ENCODE results near the gene CDH10.

DNA sequence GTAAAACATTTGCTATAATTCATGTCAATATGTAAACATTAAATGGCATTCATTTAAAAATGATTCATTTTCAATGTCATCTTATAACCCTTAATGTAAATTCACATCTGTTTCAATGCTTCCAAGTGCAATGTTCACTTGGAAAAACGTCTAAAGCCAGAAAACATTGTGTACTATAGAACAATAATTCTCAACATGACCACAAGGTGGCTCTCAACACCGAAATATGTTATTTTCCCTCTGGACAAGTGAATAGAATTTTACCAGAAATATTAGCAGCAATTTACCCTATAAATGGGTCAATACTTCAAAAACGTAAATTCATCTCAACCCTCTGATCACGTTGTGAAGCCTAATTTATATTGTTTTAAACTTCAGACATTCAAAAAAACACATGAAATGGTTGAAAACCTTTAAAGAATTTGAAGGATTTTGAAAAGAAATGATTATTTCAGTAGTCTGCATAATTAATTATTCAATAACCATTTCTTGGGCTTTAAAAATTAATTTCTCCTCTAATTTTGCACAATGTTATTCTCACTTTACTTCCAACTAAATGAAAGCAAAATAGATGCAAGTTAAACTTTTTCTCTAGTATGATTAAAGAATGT, 11.0 kb downstream of the CDH10 start:
- TF ChIP-seq, protein P1, sequence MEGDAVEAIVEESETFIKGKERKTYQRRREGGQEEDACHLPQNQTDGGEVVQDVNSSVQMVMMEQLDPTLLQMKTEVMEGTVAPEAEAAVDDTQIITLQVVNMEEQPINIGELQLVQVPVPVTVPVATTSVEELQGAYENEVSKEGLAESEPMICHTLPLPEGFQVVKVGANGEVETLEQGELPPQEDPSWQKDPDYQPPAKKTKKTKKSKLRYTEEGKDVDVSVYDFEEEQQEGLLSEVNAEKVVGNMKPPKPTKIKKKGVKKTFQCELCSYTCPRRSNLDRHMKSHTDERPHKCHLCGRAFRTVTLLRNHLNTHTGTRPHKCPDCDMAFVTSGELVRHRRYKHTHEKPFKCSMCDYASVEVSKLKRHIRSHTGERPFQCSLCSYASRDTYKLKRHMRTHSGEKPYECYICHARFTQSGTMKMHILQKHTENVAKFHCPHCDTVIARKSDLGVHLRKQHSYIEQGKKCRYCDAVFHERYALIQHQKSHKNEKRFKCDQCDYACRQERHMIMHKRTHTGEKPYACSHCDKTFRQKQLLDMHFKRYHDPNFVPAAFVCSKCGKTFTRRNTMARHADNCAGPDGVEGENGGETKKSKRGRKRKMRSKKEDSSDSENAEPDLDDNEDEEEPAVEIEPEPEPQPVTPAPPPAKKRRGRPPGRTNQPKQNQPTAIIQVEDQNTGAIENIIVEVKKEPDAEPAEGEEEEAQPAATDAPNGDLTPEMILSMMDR (IDR thresholded peaks at IDR 0.05), result peak; percentile 55 to 66 (median 66)
- TF ChIP-seq POLR2A (IDR thresholded peaks at IDR 0.05), result no peak
